B cell (primary cell): ENCODE measurements around the gene CLASP1.

Source experiments
- CTCF ChIP-seq: fragments of 200-600 bp; IDR thresholded peaks from one replicate; pipeline ENCODE4 v1.8.0; 2022; ENCODE audit warnings: antibody characterized with exemption, mild to moderate bottlenecking
- EZH2 ChIP-seq: IDR thresholded peaks from 2 replicates; pipeline ENCODE4 v1.6.1; 2012; ENCODE audit warnings: borderline replicate concordance, low read depth, mild to moderate bottlenecking, moderate library complexity, low read length; ENCODE audit not compliant: insufficient read depth, poor library complexity, severe bottlenecking

GRCh38 chr2:121502781-121503180, 146.5 kb downstream of the CLASP1 start:
- no peak for TF ChIP-seq CTCF
- no peak for TF ChIP-seq EZH2
